DND-41 (cell line): ENCODE results near the gene METTL27.

Source experiments
- ATAC-seq: fragments of 200-7000 bp; cut with Tn5 transposase; 3 replicates; pipeline ENCODE4 v1.9.1; 2021; ENCODE audit warnings: low read depth; ENCODE audit not compliant: insufficient read depth
- DNase-seq: peaks from one replicate; pipeline ENCODE4 v3.0.0-alpha.2; 2020
- H2AFZ ChIP-seq: 2 replicates; pipeline ENCODE4 v1.6.0; 2012; ENCODE audit warnings: low read depth, low read length
- H3K27ac ChIP-seq: 2 replicates; pipeline ENCODE4 v1.5.1; 2012; ENCODE audit warnings: low read length, inconsistent platforms
- H3K27me3 ChIP-seq: fragments of 200-600 bp; sonication (generic); 2 replicates; pipeline ENCODE4 v1.6.0; 2012; ENCODE audit warnings: low read length, mild to moderate bottlenecking, inconsistent platforms; ENCODE audit not compliant: insufficient read depth, poor library complexity
- H3K36me3 ChIP-seq: 2 replicates; pipeline ENCODE4 v1.5.1; 2012; ENCODE audit warnings: low read length, inconsistent platforms; ENCODE audit not compliant: insufficient read depth
- H3K4me1 ChIP-seq: 2 replicates; pipeline ENCODE4 v1.5.1; 2012; ENCODE audit warnings: mild to moderate bottlenecking, low read length; ENCODE audit not compliant: insufficient read depth
- H3K4me2 ChIP-seq: 2 replicates; pipeline ENCODE4 v1.6.0; 2012; ENCODE audit warnings: mild to moderate bottlenecking, moderate library complexity, low read length, inconsistent platforms; ENCODE audit not compliant: insufficient read depth
- H3K4me3 ChIP-seq, 2 experiments: fragments of 200-600 bp in 1 of 2; shearing (Covaris generic) in 1 of 2; 2 replicates each; pipeline ENCODE4 v1.5.1; 2012 to 2016; ENCODE audit warnings: inconsistent platforms in 2 of 2, low read length in 2 of 2, mild to moderate bottlenecking in 2 of 2, low read depth in 1 of 2, moderate library complexity in 1 of 2
- H3K79me2 ChIP-seq: 2 replicates; pipeline ENCODE4 v1.6.0; 2012; ENCODE audit warnings: low read length, inconsistent platforms; ENCODE audit not compliant: insufficient read depth
- H3K9ac ChIP-seq: 2 replicates; pipeline ENCODE4 v1.6.0; 2012; ENCODE audit warnings: low read depth, mild to moderate bottlenecking, inconsistent platforms, low read length, moderate library complexity
- H3K9me3 ChIP-seq: 2 replicates; pipeline ENCODE4 v1.5.1; 2012; ENCODE audit warnings: low read length, moderate library complexity, mild to moderate bottlenecking, inconsistent platforms; ENCODE audit not compliant: insufficient read depth, severe bottlenecking
- H4K20me1 ChIP-seq: 2 replicates; pipeline ENCODE4 v1.6.0; 2012; ENCODE audit warnings: low read length; ENCODE audit not compliant: insufficient read depth
- CTCF ChIP-seq: IDR thresholded peaks from 2 replicates; pipeline ENCODE4 v1.5.1; 2012; ENCODE audit warnings: borderline replicate concordance, low read length, moderate library complexity, mild to moderate bottlenecking; ENCODE audit not compliant: poor library complexity, severe bottlenecking; ENCODE audit errors: extremely low read depth
- EZH2 ChIP-seq: IDR thresholded peaks from 3 replicates; pipeline ENCODE4 v1.6.1; 2012; ENCODE audit warnings: borderline replicate concordance, low read depth, mild to moderate bottlenecking, moderate library complexity, low read length, inconsistent platforms; ENCODE audit not compliant: severe bottlenecking

Gene METTL27

DNA sequence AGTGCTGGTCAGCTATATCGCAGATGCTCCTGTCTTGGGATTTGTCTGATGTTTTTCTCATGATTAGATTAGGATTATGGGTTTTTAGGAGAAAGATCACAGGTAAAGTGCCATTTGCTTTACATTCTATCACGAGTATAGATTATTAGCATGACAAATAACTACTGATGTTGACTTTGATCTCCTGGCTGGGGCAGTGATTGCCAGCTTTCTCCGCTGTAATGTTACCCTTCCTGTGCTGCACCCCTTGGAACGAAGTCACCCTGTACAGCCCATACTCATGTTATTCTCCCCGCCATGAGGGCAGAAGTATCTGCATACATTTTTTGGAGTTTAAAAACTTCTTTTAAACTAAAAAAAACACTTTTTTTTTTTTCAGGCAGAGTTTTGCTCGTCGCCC, 22.3 kb downstream of the METTL27 start:
- no peaks in the 10 kb centered on the region for H3K27me3 ChIP-seq
- H2AFZ ChIP-seq = no peak overlapping the region
- no peaks in the 10 kb centered on the region for H3K36me3 ChIP-seq
- ATAC-seq (no peak), DNase-seq (no peak)
- H4K20me1 ChIP-seq = no peaks in the 10 kb centered on the region
- TF ChIP-seq CTCF = no peak
- no peak for TF ChIP-seq EZH2
- no peak overlapping the region for H3K4me3 ChIP-seq
- H3K4me2 ChIP-seq = no peak overlapping the region
- no peak overlapping the region for H3K9ac ChIP-seq
- no peaks in the 10 kb centered on the region for H3K79me2 ChIP-seq
- no peak overlapping the region for H3K27ac ChIP-seq
- H3K4me1 ChIP-seq = no peaks in the 10 kb centered on the region
- no peaks in the 10 kb centered on the region for H3K9me3 ChIP-seq

DNA sequence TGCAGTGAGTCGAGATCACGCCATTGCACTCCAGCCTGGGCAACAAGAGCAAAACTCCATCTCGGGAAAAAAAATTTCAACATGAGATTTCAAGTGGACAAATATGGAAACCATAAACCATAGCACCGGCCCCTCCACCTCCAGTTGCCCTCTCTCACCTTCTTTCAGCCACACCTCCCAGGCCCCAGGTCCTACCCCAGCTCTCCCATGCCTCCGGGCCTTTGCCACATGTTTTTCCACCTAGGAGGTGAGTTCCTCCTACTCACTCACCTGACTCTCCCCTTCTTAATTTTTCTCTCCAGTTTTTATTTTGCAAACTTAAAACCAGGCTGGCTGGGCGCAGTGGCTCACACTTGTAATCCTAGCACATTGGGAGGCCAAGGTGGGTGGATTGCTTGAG, 25.2 kb downstream of the METTL27 start:
- Histone ChIP-seq H3K9ac (no peak overlapping the region), H2AFZ (no peak overlapping the region), H3K27ac (no peak overlapping the region), H3K4me3 (no peak overlapping the region), H3K36me3 (no peaks in the 10 kb centered on the region), H3K4me1 (no peaks in the 10 kb centered on the region), H3K9me3 (peaks cover 3% of the 10 kb centered on the region), H3K27me3 (no peaks in the 10 kb centered on the region), H3K4me2 (no peak overlapping the region), H3K79me2 (no peaks in the 10 kb centered on the region), H4K20me1 (no peaks in the 10 kb centered on the region)
- ATAC-seq (no peak), DNase-seq (no peak)
- TF ChIP-seq EZH2 (no peak), CTCF (no peak)

- no peak for ATAC-seq
- DNase-seq = no peak
- Histone ChIP-seq H3K9me3 (peaks cover 3% of the 10 kb centered on the region), H3K4me1 (no peaks in the 10 kb centered on the region), H2AFZ (no peak overlapping the region), H3K9ac (no peak overlapping the region), H3K27ac (no peak overlapping the region), H3K36me3 (no peaks in the 10 kb centered on the region), H3K4me3 (no peak overlapping the region), H4K20me1 (no peaks in the 10 kb centered on the region), H3K27me3 (no peaks in the 10 kb centered on the region), H3K4me2 (no peak overlapping the region), H3K79me2 (no peaks in the 10 kb centered on the region)
- TF ChIP-seq EZH2 (no peak), CTCF (no peak)
Observed at GRCh38 chr7:73815436-73815835, 26.9 kb downstream of the METTL27 start.

GRCh38 chr7:73812996-73813395, 29.3 kb downstream of the METTL27 start:
- TF ChIP-seq EZH2 (no peak), CTCF (no peak)
- no peaks in the 10 kb centered on the region for H3K27me3 ChIP-seq
- ATAC-seq = no peak

More at GRCh38 chr7:73812996-73813395, 29.3 kb downstream of the METTL27 start:
- H2AFZ ChIP-seq = no peak overlapping the region
- DNase-seq = no peak
- H3K9ac ChIP-seq = no peak overlapping the region
- no peak overlapping the region for H3K4me2 ChIP-seq
- H3K4me3 ChIP-seq = no peak overlapping the region
- no peaks in the 10 kb centered on the region for H3K36me3 ChIP-seq
- no peaks in the 10 kb centered on the region for H3K79me2 ChIP-seq
- H3K9me3 ChIP-seq = peaks cover 3% of the 10 kb centered on the region
- no peak overlapping the region for H3K27ac ChIP-seq
- no peaks in the 10 kb centered on the region for H3K4me1 ChIP-seq
- no peaks in the 10 kb centered on the region for H4K20me1 ChIP-seq
